SK-N-SH treated with all-trans-retinoic acid at 6 μM for 48 hours (cell line): ENCODE results near the gene TRIM71.

Source experiments
- ATAC-seq: fragments of 200-7000 bp; cut with Tn5 transposase; 3 replicates; pipeline ENCODE4 v1.9.1; 2020; ENCODE audit warnings: mild to moderate bottlenecking, moderate library complexity
- ARNTL ChIP-seq: fragments of 450-650 bp; formaldehyde crosslinking; IDR thresholded peaks from 2 replicates; pipeline ENCODE4 v1.5.0; 2020; ENCODE audit warnings: low read depth, mild to moderate bottlenecking, moderate library complexity, borderline replicate concordance
- BACH2 ChIP-seq: fragments of 250-450 bp; sonication (Bioruptor Pico); IDR thresholded peaks from 2 replicates; pipeline ENCODE4 v1.9.0; 2021; ENCODE audit warnings: mild to moderate bottlenecking, borderline replicate concordance
- ESRRG ChIP-seq: fragments of 250-450 bp; sonication (Bioruptor Pico); IDR thresholded peaks from 2 replicates; pipeline ENCODE4 v1.6.1; 2021; ENCODE audit warnings: mild to moderate bottlenecking
- GLIS3 ChIP-seq: fragments of 250-450 bp; sonication (Bioruptor Pico); IDR thresholded peaks from 2 replicates; pipeline ENCODE4 v1.5.0; 2020; ENCODE audit warnings: mild to moderate bottlenecking, moderate library complexity
- ISL1 ChIP-seq: fragments of 250-450 bp; sonication (Bioruptor Pico); IDR thresholded peaks from 2 replicates; pipeline ENCODE4 v2.1.2; 2022; ENCODE audit warnings: mild to moderate bottlenecking, moderate library complexity
- OSR1 ChIP-seq: fragments of 250-450 bp; sonication (Bioruptor Pico); IDR thresholded peaks from 2 replicates; pipeline ENCODE4 v1.8.0; 2022; ENCODE audit warnings: moderate library complexity, mild to moderate bottlenecking, inconsistent platforms
- PATZ1 ChIP-seq: fragments of 250-450 bp; sonication (Bioruptor Pico); IDR thresholded peaks from 2 replicates; pipeline ENCODE4 v1.8.0; 2020; ENCODE audit warnings: mild to moderate bottlenecking, moderate library complexity, borderline replicate concordance
- RARB ChIP-seq: fragments of 250-450 bp; sonication (Bioruptor Pico); IDR thresholded peaks from 2 replicates; pipeline ENCODE4 v1.8.0; 2021; ENCODE audit warnings: mild to moderate bottlenecking, moderate library complexity
- SNAI2 ChIP-seq: fragments of 250-450 bp; sonication (Bioruptor Pico); IDR thresholded peaks from 2 replicates; pipeline ENCODE4 v1.5.0; 2020; ENCODE audit warnings: mild to moderate bottlenecking, moderate library complexity
- TOX ChIP-seq: fragments of 250-450 bp; sonication (Bioruptor Pico); IDR thresholded peaks from 2 replicates; pipeline ENCODE4 v1.8.0; 2021; ENCODE audit warnings: mild to moderate bottlenecking, moderate library complexity, borderline replicate concordance
- TSHZ2 ChIP-seq: fragments of 250-450 bp; sonication (Bioruptor Pico); IDR thresholded peaks from 2 replicates; pipeline ENCODE4 v1.5.0; 2020; ENCODE audit warnings: mild to moderate bottlenecking, moderate library complexity
- ZC3H10 ChIP-seq: fragments of 250-450 bp; sonication (Bioruptor Pico); IDR thresholded peaks from 2 replicates; pipeline ENCODE4 v1.5.1; 2021; ENCODE audit warnings: mild to moderate bottlenecking, moderate library complexity
- ZFP3 ChIP-seq: fragments of 250-450 bp; sonication (Bioruptor Pico); IDR thresholded peaks from 2 replicates; pipeline ENCODE4 v1.5.0; 2020; ENCODE audit warnings: mild to moderate bottlenecking, moderate library complexity
- ZFP30 ChIP-seq: fragments of 450-650 bp; formaldehyde crosslinking; IDR thresholded peaks from 2 replicates; pipeline ENCODE4 v1.5.0; 2022; ENCODE audit warnings: mild to moderate bottlenecking, moderate library complexity
- ZNF8 ChIP-seq: fragments of 450-650 bp; formaldehyde crosslinking; IDR thresholded peaks from 2 replicates; pipeline ENCODE4 v1.5.0; 2020; ENCODE audit warnings: mild to moderate bottlenecking, moderate library complexity
- TF ChIP-seq, protein P1 (sequence below): fragments of 250-450 bp; sonication (Bioruptor Pico); IDR thresholded peaks from 2 replicates; pipeline ENCODE4 v1.5.1; 2020; ENCODE audit warnings: low read depth, mild to moderate bottlenecking, moderate library complexity
- TF ChIP-seq, protein P2 (sequence below): fragments of 250-450 bp; sonication (Bioruptor Pico); IDR thresholded peaks from 2 replicates; pipeline ENCODE4 v1.8.0; 2021; ENCODE audit warnings: low read depth, mild to moderate bottlenecking, moderate library complexity, borderline replicate concordance
- TF ChIP-seq, protein P3 (sequence below): fragments of 250-450 bp; sonication (Bioruptor Pico); IDR thresholded peaks from 2 replicates; pipeline ENCODE4 v1.5.1; 2021; ENCODE audit warnings: mild to moderate bottlenecking, moderate library complexity

TRIM71 gene

DNA sequence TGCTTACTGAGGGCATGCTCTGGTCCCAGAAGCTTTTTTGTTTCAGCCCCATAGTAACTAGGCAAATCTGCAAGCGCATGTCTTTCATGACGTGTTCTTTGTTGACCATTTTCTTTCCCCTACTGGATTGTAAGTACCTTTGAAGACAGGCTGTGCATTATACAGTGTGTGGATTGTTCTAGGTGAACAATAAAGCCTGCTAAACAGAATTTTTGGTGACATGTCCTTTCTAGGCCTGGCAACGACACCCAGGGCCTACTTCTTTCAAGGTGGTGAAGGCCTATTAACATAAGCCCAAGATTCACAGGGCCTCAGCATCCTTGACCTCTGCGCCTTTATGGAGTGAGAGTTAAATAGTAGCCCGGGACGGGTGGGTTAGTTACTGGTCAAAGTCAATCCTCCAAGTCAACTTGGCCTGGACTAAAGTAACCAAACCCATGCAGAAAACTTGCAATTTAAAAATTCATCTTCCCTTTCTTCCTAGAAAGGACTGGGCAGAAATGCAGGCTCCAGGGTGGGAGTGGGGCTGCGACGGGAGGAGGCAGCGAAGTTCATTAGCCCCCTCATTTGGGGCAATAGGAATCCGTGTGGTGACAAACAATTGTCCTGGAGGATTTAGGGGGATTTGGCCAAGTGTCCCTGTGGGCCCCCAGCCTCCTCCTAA is 37.6 kb upstream of the TRIM71 start:
- TF ChIP-seq ZFP30 (CRISPR knock-in tag) (no peak), ZNF8 (CRISPR knock-in tag) (no peak), TSHZ2 (no peak), SNAI2 (CRISPR knock-in tag) (no peak), BACH2 (CRISPR knock-in tag) (no peak)
- TF ChIP-seq, protein P1, sequence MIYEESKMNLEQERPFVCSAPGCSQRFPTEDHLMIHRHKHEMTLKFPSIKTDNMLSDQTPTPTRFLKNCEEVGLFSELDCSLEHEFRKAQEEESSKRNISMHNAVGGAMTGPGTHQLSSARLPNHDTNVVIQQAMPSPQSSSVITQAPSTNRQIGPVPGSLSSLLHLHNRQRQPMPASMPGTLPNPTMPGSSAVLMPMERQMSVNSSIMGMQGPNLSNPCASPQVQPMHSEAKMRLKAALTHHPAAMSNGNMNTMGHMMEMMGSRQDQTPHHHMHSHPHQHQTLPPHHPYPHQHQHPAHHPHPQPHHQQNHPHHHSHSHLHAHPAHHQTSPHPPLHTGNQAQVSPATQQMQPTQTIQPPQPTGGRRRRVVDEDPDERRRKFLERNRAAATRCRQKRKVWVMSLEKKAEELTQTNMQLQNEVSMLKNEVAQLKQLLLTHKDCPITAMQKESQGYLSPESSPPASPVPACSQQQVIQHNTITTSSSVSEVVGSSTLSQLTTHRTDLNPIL = no peak
- TF ChIP-seq, protein P2, sequence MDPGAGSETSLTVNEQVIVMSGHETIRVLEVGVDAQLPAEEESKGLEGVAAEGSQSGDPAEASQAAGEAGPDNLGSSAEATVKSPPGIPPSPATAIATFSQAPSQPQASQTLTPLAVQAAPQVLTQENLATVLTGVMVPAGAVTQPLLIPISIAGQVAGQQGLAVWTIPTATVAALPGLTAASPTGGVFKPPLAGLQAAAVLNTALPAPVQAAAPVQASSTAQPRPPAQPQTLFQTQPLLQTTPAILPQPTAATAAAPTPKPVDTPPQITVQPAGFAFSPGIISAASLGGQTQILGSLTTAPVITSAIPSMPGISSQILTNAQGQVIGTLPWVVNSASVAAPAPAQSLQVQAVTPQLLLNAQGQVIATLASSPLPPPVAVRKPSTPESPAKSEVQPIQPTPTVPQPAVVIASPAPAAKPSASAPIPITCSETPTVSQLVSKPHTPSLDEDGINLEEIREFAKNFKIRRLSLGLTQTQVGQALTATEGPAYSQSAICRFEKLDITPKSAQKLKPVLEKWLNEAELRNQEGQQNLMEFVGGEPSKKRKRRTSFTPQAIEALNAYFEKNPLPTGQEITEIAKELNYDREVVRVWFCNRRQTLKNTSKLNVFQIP (CRISPR knock-in tag) = no peak

GRCh38 chr3:32780735-32781210 is 37.0 kb upstream of the TRIM71 start:
- peak; percentile 72 for ATAC-seq
- TF ChIP-seq ESRRG (CRISPR knock-in tag) = no peak
- TF ChIP-seq GLIS3 (CRISPR knock-in tag) = no peak
- TF ChIP-seq RARB (CRISPR knock-in tag) = no peak
- no peak for TF ChIP-seq ZFP30 (CRISPR knock-in tag)
- TF ChIP-seq, protein P1 = no peak
- TF ChIP-seq, protein P3, sequence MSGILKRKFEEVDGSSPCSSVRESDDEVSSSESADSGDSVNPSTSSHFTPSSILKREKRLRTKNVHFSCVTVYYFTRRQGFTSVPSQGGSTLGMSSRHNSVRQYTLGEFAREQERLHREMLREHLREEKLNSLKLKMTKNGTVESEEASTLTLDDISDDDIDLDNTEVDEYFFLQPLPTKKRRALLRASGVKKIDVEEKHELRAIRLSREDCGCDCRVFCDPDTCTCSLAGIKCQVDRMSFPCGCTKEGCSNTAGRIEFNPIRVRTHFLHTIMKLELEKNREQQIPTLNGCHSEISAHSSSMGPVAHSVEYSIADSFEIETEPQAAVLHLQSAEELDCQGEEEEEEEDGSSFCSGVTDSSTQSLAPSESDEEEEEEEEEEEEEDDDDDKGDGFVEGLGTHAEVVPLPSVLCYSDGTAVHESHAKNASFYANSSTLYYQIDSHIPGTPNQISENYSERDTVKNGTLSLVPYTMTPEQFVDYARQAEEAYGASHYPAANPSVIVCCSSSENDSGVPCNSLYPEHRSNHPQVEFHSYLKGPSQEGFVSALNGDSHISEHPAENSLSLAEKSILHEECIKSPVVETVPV (CRISPR knock-in tag) = no peak
- no peak for TF ChIP-seq BACH2 (CRISPR knock-in tag)
- no peak for TF ChIP-seq ZNF8 (CRISPR knock-in tag)
- TF ChIP-seq ZC3H10 (CRISPR knock-in tag) = no peak
- no peak for TF ChIP-seq TSHZ2
- TF ChIP-seq ISL1 (CRISPR knock-in tag) = no peak
- TF ChIP-seq PATZ1 (CRISPR knock-in tag) = no peak
- TF ChIP-seq OSR1 (CRISPR knock-in tag) = no peak
- TF ChIP-seq SNAI2 (CRISPR knock-in tag) = no peak
- TF ChIP-seq ARNTL = no peak
- no peak for TF ChIP-seq TOX (CRISPR knock-in tag)
- TF ChIP-seq, protein P2 (CRISPR knock-in tag) = no peak
- no peak for TF ChIP-seq ZFP3 (CRISPR knock-in tag)

More for the DNA sequence above, 37.6 kb upstream of the TRIM71 start:
- no peak for ATAC-seq
